Activated CD8-positive, alpha-beta T cell treated with anti-CD3 and anti-CD28 coated beads, Interleukin-2, amount 10 ng/mL, durations not matched to agents 7 days and 5 days (primary cell): Measurements from ENCODE around the gene P2RY11. TPM values are rescaled to one million over a fixed set of nuclear protein-coding genes. Genes with fewer than 3 reads are reported as not detected.

Experiments
- ATAC-seq: fragments of 150-1000 bp; cut with Tn5 transposase; one replicate; pipeline ENCODE4 v1.10.0; 2021; ENCODE audit warnings: moderate library complexity
- CTCF ChIA-PET: fragments of 350-600 bp; sonication (Branson Sonifier 250); formaldehyde crosslinking; loops from one replicate; lab custom pipeline; 2021; ENCODE audit warnings: antibody characterized with exemption; lab: Charles Lee
- POLR2A ChIA-PET: fragments of 350-600 bp; sonication (Branson Sonifier 250); formaldehyde crosslinking; loops from one replicate; lab custom pipeline; 2021; ENCODE audit warnings: antibody characterized with exemption; lab: Charles Lee
- DNase-seq: peaks from one replicate; pipeline ENCODE4 v3.0.0-alpha.2; 2020
- H3K27ac Mint-ChIP-seq: one replicate; pipeline ENCODE4 v1.8.0; 2021; ENCODE audit warnings: mild to moderate bottlenecking, mixed read lengths
- H3K27me3 Mint-ChIP-seq: one replicate; pipeline ENCODE4 v1.8.0; 2021; ENCODE audit warnings: low read depth, mixed read lengths
- H3K36me3 Mint-ChIP-seq: one replicate; pipeline ENCODE4 v1.8.0; 2021; ENCODE audit warnings: low read depth, mixed read lengths
- H3K4me1 Mint-ChIP-seq: one replicate; pipeline ENCODE4 v1.8.0; 2021; ENCODE audit warnings: low read depth, mixed read lengths
- H3K4me3 Mint-ChIP-seq: one replicate; pipeline ENCODE4 v1.8.0; 2021; ENCODE audit warnings: mild to moderate bottlenecking, mixed read lengths
- H3K9me3 Mint-ChIP-seq: one replicate; pipeline ENCODE4 v1.8.0; 2022; ENCODE audit warnings: mixed read lengths; ENCODE audit not compliant: insufficient read depth
- total RNA-seq, 2 experiments: library from RNA; stranded (reverse); gene quantifications; one replicate each; pipeline ENCODE4 v1.2.3, GENCODE V29; 2021

The P2RY11 gene
- total RNA-seq, 2 experiments from 2014 or later = 50.4 to 53.6 TPM

GRCh38 chr19:10107254-10107653 is 4.2 kb upstream of the P2RY11 start:
- DNase-seq = no peak
- ATAC-seq = no peak
- POLR2A ChIA-PET = interaction anchor here (0.6 to 9.4 kb wide), 4 partner anchors 9 to 491 kb away, joined by 4 to 92 read pairs (median 5); partner anchors contain the start of gene EIF3G
- H3K27me3 Mint-ChIP-seq = no peaks in the 10 kb centered on the region
- H3K9me3 Mint-ChIP-seq = no peaks in the 10 kb centered on the region
- peak overlapping the region; percentile 96 for H3K27ac Mint-ChIP-seq
- peaks cover 48% of the 10 kb centered on the region for H3K36me3 Mint-ChIP-seq
- CTCF ChIA-PET = interaction anchor here (1.3 to 11.3 kb wide), 4 partner anchors 9 to 152 kb away, joined by 3 to 135 read pairs (median 7); partner anchors contain the start of gene EIF3G
- H3K4me1 Mint-ChIP-seq = peaks cover 81% of the 10 kb centered on the region
- peak overlapping the region; percentile 84 for H3K4me3 Mint-ChIP-seq

- peaks cover 81% of the 10 kb centered on the region for H3K4me1 Mint-ChIP-seq
- ChIA-PET POLR2A (interaction anchor here (0.6 to 9.4 kb wide), 5 partner anchors 9 to 492 kb away, joined by 4 to 92 read pairs (median 4); partner anchors contain the start of gene EIF3G), CTCF (interaction anchor here (0.9 to 11.3 kb wide), 5 partner anchors 9 to 151 kb away, joined by 3 to 135 read pairs (median 5); partner anchors contain the start of gene EIF3G)
- H3K4me3 Mint-ChIP-seq = peak overlapping the region; percentile 84
- H3K27me3 Mint-ChIP-seq = no peaks in the 10 kb centered on the region
- peaks cover 54% of the 10 kb centered on the region for H3K36me3 Mint-ChIP-seq
- H3K27ac Mint-ChIP-seq = peak overlapping the region; percentile 96
- ATAC-seq (no peak), DNase-seq (no peak)
- H3K9me3 Mint-ChIP-seq = no peaks in the 10 kb centered on the region
These were observed 3.6 kb upstream of the P2RY11 start for GRCh38 chr19:10107817-10108367.

- Mint-ChIP-seq H3K9me3 (no peaks in the 10 kb centered on the region), H3K4me1 (peaks cover 80% of the 10 kb centered on the region), H3K27me3 (no peaks in the 10 kb centered on the region), H3K27ac (peak overlapping the region; percentile 34), H3K4me3 (peak overlapping the region; percentile 22), H3K36me3 (peaks cover 61% of the 10 kb centered on the region)
- DNase-seq (no peak), ATAC-seq (no peak)
- ChIA-PET POLR2A (interaction anchor here (1.1 to 1.5 kb wide), 2 partner anchors 10 to 13 kb away, joined by 3 to 7 read pairs; no protein-coding TSS in a partner anchor), CTCF (interaction anchor here (0.6 to 11.3 kb wide), 3 partner anchors 11 to 140 kb away, joined by 4 to 135 read pairs (median 5); partner anchors contain the start of gene EIF3G)
These were observed 2.0 kb upstream of the P2RY11 start for GRCh38 chr19:10109528-10109927.

- DNase-seq (no peak), ATAC-seq (no peak)
- Mint-ChIP-seq H3K27me3 (no peaks in the 10 kb centered on the region), H3K36me3 (peaks cover 69% of the 10 kb centered on the region), H3K27ac (peak overlapping the region; percentile 37), H3K9me3 (no peaks in the 10 kb centered on the region), H3K4me3 (peak overlapping the region; percentile 61), H3K4me1 (peaks cover 72% of the 10 kb centered on the region)
- ChIA-PET CTCF (interaction anchor here (0.6 to 11.3 kb wide), 2 partner anchors 12 to 139 kb away, joined by 4 to 135 read pairs; no protein-coding TSS in a partner anchor), POLR2A (interaction anchor here (0.6 to 1.5 kb wide), 4 partner anchors 9 to 387 kb away, joined by 3 to 7 read pairs (median 5); no protein-coding TSS in a partner anchor)
These were observed 1.2 kb upstream of the P2RY11 start for GRCh38 chr19:10110076-10110971.

- ATAC-seq = no peak
- no peaks in the 10 kb centered on the region for H3K9me3 Mint-ChIP-seq
- H3K4me3 Mint-ChIP-seq = peak overlapping the region; percentile 61
- peaks cover 68% of the 10 kb centered on the region for H3K4me1 Mint-ChIP-seq
- peaks cover 73% of the 10 kb centered on the region for H3K36me3 Mint-ChIP-seq
- no peaks in the 10 kb centered on the region for H3K27me3 Mint-ChIP-seq
- no peak for DNase-seq
- peak overlapping the region; percentile 95 for H3K27ac Mint-ChIP-seq
- POLR2A ChIA-PET = interaction anchor here (0.6 to 1.7 kb wide), 3 partner anchors 15 to 387 kb away, joined by 3 to 10 read pairs (median 7); no protein-coding TSS in a partner anchor
- CTCF ChIA-PET = interaction anchor here (11.3 kb wide), 1 partner anchor 12 kb away, joined by 135 read pairs; no protein-coding TSS in a partner anchor
These were observed 548 bp upstream of the P2RY11 start for GRCh38 chr19:10110972-10111317.

- H3K36me3 Mint-ChIP-seq = peaks cover 74% of the 10 kb centered on the region
- ATAC-seq (peak; percentile 29), DNase-seq (peak; percentile 54)
- peak overlapping the region; percentile 95 for H3K27ac Mint-ChIP-seq
- ChIA-PET CTCF (interaction anchor here (0.7 to 11.3 kb wide), 6 partner anchors 9 to 180 kb away, joined by 3 to 135 read pairs (median 6); partner anchors contain the start of gene ANGPTL6), POLR2A (interaction anchor here (1.7 to 9.8 kb wide), 3 partner anchors 8 to 16 kb away, joined by 10 to 92 read pairs (median 14); partner anchors contain the start of genes ANGPTL6 and PPAN)
- no peaks in the 10 kb centered on the region for H3K27me3 Mint-ChIP-seq
- H3K4me3 Mint-ChIP-seq = peak overlapping the region; percentile 61
- no peaks in the 10 kb centered on the region for H3K9me3 Mint-ChIP-seq
- H3K4me1 Mint-ChIP-seq = peaks cover 72% of the 10 kb centered on the region
These were observed 706 bp downstream of the P2RY11 start for GRCh38 chr19:10112037-10112761.

GRCh38 chr19:10112895-10113591 is 1.6 kb downstream of the P2RY11 start:
- Mint-ChIP-seq H3K36me3 (peaks cover 71% of the 10 kb centered on the region), H3K9me3 (no peaks in the 10 kb centered on the region)
- POLR2A ChIA-PET = interaction anchor here (0.5 to 9.8 kb wide), 3 partner anchors 9 to 868 kb away, joined by 3 to 92 read pairs (median 14); partner anchors contain the start of genes ANGPTL6 and PPAN

GRCh38 chr19:10113592-10113963 is 2.1 kb downstream of the P2RY11 start:
- H3K4me1 Mint-ChIP-seq = peaks cover 64% of the 10 kb centered on the region

More at GRCh38 chr19:10112895-10113591, 1.6 kb downstream of the P2RY11 start:
- peak; percentile 37 for ATAC-seq
- Mint-ChIP-seq H3K4me3 (peak overlapping the region; percentile 61), H3K27me3 (no peaks in the 10 kb centered on the region), H3K27ac (peak overlapping the region; percentile 95), H3K4me1 (peaks cover 68% of the 10 kb centered on the region)
- CTCF ChIA-PET = interaction anchor here (0.7 to 11.3 kb wide), 14 partner anchors 10 to 182 kb away, joined by 3 to 135 read pairs (median 4); partner anchors contain the start of genes ANGPTL6, MRPL4 and SHFL
- peak; percentile 77 for DNase-seq

GRCh38 chr19:10113964-10114650 is 2.6 kb downstream of the P2RY11 start:
- ChIA-PET POLR2A (interaction anchor here (0.5 to 9.8 kb wide), 3 partner anchors 10 to 867 kb away, joined by 3 to 92 read pairs (median 14); partner anchors contain the start of genes ANGPTL6 and PPAN), CTCF (interaction anchor here (0.8 to 11.3 kb wide), 6 partner anchors 11 to 138 kb away, joined by 3 to 135 read pairs (median 4); partner anchors contain the start of genes ANGPTL6 and MRPL4)

More at GRCh38 chr19:10113592-10113963, 2.1 kb downstream of the P2RY11 start:
- ATAC-seq = no peak
- CTCF ChIA-PET = interaction anchor here (0.7 to 11.3 kb wide), 12 partner anchors 10 to 183 kb away, joined by 3 to 135 read pairs (median 4); partner anchors contain the start of genes ANGPTL6, MRPL4 and SHFL
- peak overlapping the region; percentile 43 for H3K27ac Mint-ChIP-seq
- POLR2A ChIA-PET = interaction anchor here (0.5 to 9.8 kb wide), 3 partner anchors 9 to 867 kb away, joined by 3 to 92 read pairs (median 14); partner anchors contain the start of genes ANGPTL6 and PPAN
- DNase-seq = no peak
- H3K27me3 Mint-ChIP-seq = no peaks in the 10 kb centered on the region
- H3K9me3 Mint-ChIP-seq = no peaks in the 10 kb centered on the region
- H3K4me3 Mint-ChIP-seq = no peak overlapping the region
- peaks cover 66% of the 10 kb centered on the region for H3K36me3 Mint-ChIP-seq

More at GRCh38 chr19:10113964-10114650, 2.6 kb downstream of the P2RY11 start:
- no peaks in the 10 kb centered on the region for H3K27me3 Mint-ChIP-seq
- ATAC-seq (no peak), DNase-seq (no peak)
- peaks cover 69% of the 10 kb centered on the region for H3K36me3 Mint-ChIP-seq
- no peak overlapping the region for H3K4me3 Mint-ChIP-seq
- no peak overlapping the region for H3K27ac Mint-ChIP-seq
- peaks cover 67% of the 10 kb centered on the region for H3K4me1 Mint-ChIP-seq
- no peaks in the 10 kb centered on the region for H3K9me3 Mint-ChIP-seq
